GM19043 (cell line): ENCODE measurements around the gene OSBPL2.

Experiments used
- ATAC-seq: cut with Tn5 transposase; IDR thresholded peaks from one replicate; pipeline ENCODE4 v1.9.1; 2021; ENCODE audit warnings: low read depth; ENCODE audit not compliant: unreplicated experiment

Gene OSBPL2

GRCh38 chr20:62237801-62238568 lies at the start of gene OSBPL2:
TSS of gene OSBPL2 (plus strand) at chr20:62238521. CDS start at chr20:62256185, 17,664 bp downstream.
- ATAC-seq: peak; percentile 98

- no peak for ATAC-seq
Measured at GRCh38 chr20:62190639-62191411, 47.5 kb upstream of the OSBPL2 start.

GRCh38 chr20:62191781-62192559 lies 46.4 kb upstream of the OSBPL2 start:
- no peak for ATAC-seq

DNA sequence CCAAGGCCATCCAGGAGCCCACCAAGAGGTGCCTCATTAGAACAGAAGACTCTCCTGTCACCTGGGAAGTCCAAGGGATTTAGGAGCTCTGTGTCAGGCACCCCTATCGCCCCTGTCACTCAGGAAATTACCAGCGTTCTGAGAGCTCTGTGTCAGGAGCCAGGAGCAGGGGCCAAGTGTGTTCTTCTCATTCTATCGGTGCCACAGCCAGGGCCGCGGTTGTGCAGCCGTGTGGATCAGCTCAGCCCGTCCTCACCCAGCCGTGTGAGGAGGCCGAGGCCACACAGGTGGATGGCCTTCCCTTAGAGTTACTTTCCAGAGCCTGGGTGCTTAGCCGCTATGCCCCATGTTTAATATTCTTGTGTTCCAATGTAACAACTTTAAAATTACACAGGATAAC lies 45.7 kb upstream of the OSBPL2 start:
- ATAC-seq: no peak

DNA sequence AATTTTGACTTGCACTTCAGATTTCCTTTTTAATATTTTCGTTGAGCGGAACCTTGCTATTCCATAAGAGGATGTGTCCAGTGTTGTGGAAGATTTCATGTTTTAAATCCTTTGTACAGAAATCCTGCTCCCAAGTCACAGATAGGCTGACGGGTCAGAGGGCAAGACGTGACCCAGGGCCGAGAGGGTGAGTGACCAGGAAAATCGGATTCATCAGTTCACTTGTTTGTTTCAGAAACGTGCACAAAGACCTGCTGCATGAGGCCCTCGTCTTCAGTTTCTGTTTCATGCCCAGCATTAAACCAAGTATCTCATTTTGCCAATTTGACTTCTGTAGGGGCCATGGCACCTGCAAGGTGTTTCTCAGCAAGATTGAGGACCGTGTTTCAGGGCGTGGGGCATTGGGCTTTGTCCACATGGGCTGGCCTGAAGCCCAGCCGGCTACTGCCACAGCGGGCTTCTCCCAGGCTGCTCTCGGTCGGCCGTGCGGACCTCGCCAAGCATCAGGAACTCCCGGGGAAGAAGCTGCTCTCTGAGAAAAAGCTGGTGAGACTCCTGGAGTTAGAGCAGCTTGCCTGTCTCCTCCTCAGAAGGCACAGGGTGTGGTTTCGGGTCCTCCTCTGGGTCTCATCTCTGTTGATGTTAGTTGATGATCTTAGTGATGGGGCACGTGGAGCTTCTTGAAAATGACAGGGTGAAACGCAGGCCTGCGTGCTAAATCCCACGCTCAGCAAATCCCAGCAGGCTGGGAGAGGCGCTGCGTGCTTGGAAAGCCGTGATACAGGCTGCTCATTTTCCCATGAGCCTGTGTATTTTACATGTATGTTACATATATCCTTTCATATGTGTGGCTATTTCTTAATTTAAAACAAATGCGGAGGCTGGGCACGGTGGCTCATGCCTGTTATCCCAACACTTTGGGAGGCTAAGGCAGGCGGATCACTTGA lies 45.0 kb upstream of the OSBPL2 start:
- no peak for ATAC-seq

DNA sequence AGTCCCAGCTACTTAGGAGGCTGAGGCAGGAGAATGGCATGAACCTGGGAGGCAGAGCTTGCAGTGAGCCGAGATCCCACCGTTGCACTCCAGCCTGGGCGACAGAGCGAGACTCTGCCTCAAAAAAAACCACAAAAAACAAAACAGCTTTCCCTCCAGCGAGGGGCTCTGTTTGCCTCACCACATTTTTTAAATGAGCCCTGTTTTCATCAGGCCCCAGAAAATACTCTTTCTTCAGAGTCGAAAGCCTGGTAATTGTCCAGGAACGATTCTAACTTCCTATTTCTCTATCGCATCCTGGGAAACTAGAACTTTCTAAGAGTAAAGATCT lies 43.3 kb upstream of the OSBPL2 start:
- ATAC-seq: no peak

- ATAC-seq: no peak
Measured at GRCh38 chr20:62195736-62196135, 42.6 kb upstream of the OSBPL2 start.

GRCh38 chr20:62196286-62196685 lies 42.0 kb upstream of the OSBPL2 start:
- ATAC-seq: no peak

DNA sequence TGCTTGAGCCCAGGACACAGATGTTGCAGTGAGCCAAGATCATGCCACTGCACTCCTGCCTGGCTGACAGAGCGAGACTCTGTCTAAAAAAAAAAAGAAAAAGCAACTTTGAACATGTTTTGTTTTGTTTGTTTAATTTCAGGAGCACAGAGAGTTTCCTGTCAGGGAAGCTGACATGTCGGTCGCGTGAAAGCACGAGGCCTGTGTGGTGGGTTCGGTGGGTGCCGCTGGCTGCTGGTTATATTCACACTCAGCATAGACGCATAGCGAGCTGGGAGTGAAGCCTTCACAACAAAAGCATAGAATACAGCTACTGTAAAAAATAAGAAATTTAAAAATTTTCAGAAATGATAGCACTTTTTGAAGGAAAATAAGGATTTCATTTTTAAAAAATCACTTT lies 41.0 kb upstream of the OSBPL2 start:
- no peak for ATAC-seq

GRCh38 chr20:62197801-62198200 lies 40.5 kb upstream of the OSBPL2 start:
- no peak for ATAC-seq

- ATAC-seq: no peak
Measured at GRCh38 chr20:62198496-62198895, 39.8 kb upstream of the OSBPL2 start.

DNA sequence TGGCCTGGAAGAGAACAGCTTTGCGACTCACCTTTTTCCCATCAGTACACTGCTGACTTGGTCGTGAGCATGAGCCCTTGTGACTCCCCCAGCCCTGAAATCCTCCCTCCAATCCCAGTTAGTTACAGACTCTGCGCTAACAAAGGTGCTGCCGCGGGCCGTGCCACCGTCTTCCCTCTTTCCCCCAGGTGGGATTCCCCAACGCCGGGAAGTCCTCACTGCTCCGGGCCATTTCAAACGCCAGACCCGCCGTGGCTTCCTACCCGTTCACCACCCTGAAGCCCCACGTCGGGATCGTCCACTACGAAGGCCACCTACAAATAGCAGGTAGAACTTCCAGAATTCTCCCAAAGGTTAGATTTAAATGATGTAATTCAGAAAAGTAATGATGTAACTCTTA lies 39.4 kb upstream of the OSBPL2 start:
- no peak for ATAC-seq

DNA sequence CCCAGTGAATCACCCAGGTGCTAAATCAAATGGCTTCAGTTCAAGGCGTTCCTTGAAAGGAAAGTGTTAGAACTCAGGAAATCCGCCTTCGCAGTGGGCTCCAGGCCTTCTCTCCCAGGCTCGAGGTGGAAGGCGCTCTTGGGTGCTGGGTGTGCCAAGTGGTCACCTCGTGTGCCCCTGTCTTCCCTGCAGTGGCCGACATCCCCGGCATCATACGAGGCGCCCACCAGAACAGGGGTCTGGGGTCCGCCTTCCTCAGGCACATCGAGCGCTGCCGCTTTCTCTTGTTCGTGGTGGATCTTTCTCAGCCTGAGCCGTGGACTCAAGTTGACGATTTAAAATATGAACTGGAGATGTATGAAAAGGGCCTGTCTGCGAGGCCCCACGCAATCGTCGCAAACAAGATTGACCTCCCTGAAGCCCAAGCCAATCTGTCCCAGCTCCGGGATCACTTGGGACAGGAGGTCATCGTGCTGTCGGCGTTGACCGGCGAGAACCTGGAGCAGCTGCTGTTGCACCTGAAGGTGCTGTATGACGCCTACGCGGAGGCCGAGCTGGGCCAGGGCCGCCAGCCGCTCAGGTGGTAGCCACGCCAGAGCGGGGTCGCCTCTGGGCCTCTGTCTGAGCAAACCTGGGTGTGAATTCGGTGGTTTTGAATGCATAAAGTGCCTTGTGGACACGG lies 37.7 kb upstream of the OSBPL2 start:
- no peak for ATAC-seq

DNA sequence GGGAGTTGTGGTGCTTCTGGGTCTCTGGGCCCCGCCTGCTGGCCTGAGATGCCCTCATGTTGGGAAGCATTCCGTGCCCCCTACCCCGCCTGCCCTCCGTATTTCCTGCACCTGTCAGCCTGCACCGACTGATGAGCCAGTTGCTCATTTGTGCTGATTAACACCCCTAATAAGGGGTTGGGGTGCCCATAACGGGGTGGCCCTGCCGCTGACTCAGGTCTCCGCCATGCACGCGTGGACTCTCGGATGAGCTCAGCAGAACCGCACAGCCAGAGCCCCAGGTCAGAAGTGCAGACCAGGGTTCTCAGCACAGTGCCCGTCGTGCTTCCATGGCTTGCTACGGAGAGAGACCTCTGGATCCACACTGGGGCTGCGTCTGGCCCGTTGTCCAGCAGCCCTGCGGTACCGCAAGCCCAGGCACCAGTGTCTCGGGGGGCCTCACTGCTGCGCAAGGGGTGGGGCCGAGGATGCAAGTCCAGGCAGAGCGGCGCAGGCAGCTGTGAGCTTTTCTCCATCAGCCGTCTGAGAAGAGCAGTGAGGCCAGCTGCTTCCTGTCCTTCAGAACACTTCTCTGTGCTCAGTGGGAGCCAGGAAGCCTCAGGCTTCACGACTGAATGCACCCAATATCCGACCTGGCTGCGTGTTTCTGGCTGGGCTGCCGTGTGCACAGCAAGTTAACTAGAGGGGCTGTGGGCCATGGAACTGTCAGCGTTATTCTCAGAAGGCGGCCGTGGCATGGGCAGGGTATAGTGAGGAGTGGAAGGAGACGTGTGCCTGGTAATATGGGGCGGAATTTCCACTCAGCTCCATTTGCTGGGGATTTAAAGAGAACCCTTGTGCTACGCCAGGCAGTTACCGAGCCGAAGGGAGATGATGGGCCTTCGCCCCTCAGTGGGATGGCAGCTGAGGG lies 36.9 kb upstream of the OSBPL2 start:
- ATAC-seq: no peak

DNA sequence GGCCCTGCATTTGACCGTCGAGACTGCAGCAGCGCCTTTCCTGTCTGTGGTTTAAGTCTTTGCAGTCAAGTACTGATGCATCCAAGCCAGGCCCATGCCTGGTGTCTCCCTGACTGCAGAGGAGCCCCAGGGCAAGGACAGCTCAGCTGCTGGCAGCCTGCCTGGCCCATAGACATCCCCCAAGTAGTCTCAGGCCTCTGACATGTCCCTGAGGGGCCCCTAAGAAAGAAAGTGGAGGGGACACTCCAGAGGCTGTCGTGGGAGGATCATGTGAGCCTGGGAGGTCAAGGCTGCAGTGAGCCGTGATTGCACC lies 36.3 kb upstream of the OSBPL2 start:
- ATAC-seq: no peak

- ATAC-seq: no peak
Measured at GRCh38 chr20:62202676-62203377, 35.5 kb upstream of the OSBPL2 start.

DNA sequence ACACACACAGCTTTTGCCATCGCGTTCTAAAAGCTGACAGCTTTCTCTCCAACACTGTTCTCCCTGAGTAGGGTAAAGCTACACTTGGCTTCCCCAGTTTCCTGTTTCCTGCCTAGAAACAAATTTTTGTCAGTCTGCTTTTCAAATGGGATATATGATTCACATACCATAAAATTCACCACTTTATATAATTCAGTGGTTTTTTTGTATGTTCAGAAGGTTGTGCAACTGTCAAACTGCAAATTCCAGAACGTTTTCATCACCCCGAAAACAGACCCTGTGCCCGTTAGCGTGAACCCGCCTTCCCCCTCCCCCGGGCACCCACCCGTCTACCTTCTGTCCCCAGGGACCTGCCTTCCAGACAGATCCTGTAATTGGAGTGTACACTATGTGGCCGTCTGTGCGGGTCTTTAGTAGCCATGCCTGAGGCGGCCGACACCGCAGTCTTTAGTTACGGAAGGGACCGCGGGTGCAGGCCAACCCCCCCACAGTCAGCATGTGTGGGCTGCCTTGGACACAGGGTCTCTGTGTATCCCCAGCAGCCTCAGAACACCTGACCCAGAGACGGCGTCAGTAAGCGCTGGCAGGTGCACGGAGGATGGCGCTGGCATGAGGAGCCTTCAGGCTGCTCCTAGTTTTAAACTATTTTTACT lies 34.8 kb upstream of the OSBPL2 start:
- no peak for ATAC-seq
